Neural progenitor cell (in vitro differentiated cells): Measurements from ENCODE around the gene RSL1D1.

Experiments used
- CTCF ChIP-seq: fragments of 200-600 bp; sonication (generic); IDR thresholded peaks from 2 replicates; pipeline ENCODE4 v1.5.1; 2017; ENCODE audit warnings: antibody characterized with exemption, mild to moderate bottlenecking
- EZH2phosphoT487 ChIP-seq: fragments of 200-600 bp; sonication (generic); IDR thresholded peaks from 2 replicates; pipeline ENCODE4 v1.6.1; 2017; ENCODE audit warnings: antibody characterized with exemption

GRCh38 chr16:11843861-11844260 is 7.5 kb downstream of the RSL1D1 start:
- TF ChIP-seq CTCF: no peak
- TF ChIP-seq EZH2phosphoT487: no peak
